ENCODE data around the gene KRTCAP2.
"Not testable (repeated sequence)": the region's sequence is repeated elsewhere in the genome, so short reads cannot be mapped to it uniquely, and the experiment has no call there.

Gene KRTCAP2

DNA sequence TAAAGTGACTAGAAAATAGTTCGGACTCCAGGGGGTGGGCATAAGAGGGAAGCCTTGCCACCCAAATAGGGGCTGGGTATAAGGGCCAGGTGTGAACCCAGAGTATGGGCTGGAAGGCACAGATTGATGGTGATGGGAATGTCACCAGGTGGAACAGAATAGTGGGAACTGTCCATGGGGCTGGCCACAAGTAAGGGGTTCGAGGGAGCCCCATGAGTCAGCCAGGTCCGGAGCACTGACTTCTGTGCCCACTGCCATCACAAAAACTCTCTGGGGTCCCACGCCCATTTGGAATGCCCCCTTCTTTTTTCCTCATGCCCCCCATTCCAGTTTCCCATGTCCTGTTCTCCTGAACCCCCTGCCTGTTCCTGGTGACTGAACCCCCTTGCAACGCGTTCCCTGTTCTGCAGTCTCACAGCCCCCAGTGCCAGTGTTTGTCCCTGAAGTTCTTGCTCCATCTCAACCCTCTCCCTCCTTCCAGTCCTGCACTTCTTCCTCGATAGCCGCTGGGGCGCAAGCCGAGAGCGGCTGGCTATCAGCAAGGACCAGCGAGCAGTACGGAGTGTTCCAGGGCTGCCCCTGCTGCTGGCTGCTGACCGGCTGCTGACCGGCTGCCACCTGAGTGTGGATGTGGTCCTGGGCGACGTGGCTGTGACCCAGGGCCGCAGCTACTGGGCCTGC lies 8.4 kb upstream of the KRTCAP2 start:
- no peak for DNase-seq

DNA sequence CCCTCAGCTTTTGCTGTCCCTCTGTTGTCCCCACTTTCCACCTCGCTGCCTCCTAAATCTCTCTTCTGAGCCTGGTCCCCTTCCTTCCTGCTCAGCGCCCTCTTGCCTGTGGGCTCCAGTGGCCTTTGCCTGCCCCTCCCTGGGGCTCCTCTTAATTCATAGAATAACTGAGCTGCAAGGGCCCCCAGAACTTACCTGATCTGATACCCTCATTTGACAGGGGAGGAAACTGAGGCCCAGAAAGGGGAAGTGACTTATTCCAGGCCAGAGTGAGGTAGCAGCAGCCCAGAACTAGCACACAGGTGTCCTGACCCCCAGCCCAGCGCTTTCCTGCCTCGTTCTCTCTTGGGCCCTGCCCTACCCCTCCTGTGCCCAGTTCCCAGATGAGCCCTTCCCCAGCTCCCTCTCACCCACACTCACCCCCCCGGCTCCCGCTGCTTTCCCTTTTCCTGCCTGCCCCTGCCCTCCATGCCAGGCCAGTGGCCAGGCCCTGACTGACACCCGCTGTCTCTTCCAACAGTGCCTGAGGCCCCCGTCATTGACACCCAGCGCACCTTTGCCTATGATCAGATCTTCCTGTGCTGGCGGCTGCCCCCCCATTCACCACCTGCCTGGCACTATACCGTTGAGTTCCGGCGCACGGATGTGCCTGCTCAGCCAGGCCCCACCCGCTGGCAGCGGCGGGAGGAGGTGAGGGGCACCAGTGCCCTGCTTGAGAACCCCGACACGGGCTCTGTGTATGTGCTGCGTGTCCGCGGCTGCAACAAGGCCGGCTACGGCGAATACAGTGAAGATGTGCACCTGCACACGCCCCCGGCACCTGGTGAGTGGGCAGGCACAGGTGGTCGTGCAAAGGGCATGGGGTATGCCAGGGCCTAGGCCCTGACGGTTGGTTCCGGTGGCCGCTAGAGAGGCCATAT lies 6.3 kb upstream of the KRTCAP2 start:
- no peak for DNase-seq

DNA sequence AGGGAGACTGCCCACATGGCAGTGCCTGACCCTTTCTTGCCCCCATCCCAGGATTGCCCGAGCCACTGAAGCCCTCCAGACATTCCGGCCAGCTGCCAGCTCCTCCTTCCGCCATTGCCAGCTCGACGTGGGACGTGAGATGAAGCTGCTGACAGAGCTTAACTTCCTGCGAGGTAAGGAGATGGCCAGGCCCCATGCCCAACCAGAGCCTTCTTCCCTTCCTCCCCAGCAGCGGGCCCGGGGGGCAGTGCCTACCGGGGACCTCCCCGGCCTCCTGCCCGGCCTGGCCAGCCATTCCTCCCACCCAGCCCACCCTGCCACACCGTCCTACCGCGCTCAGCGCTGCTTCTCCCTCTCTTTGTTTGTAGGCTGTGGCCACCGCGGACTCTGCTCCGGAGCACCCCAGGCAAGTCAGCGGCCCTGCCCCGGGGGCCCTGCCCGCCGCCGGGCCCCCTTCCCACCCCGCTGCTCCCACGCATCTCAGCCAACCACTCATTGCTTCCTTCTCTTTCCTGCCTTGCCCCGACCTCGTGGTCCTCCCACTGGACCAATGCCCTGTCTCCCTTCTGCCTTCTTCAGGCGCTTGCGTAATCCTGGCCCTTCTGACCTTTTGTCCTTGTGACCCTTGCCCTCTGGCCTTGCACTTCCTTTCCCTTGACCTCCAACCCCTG lies 5.5 kb upstream of the KRTCAP2 start:
- no peak for DNase-seq

DNA sequence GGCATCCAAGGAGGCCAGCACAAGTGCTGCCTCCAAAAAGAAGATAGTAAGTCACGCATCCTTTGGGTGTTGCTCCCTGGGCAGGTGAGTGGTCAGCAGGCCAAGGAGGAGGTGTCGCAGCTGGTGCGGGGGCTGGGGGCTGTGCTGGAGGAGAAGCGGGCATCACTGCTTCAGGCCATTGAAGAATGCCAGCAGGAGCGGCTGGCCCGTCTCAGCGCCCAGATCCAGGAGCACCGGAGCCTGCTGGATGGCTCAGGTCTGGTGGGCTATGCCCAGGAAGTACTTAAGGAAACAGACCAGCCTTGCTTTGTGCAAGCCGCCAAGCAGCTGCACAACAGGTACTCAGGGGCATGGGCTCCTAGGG lies 4.8 kb upstream of the KRTCAP2 start:
- no peak for DNase-seq

DNA sequence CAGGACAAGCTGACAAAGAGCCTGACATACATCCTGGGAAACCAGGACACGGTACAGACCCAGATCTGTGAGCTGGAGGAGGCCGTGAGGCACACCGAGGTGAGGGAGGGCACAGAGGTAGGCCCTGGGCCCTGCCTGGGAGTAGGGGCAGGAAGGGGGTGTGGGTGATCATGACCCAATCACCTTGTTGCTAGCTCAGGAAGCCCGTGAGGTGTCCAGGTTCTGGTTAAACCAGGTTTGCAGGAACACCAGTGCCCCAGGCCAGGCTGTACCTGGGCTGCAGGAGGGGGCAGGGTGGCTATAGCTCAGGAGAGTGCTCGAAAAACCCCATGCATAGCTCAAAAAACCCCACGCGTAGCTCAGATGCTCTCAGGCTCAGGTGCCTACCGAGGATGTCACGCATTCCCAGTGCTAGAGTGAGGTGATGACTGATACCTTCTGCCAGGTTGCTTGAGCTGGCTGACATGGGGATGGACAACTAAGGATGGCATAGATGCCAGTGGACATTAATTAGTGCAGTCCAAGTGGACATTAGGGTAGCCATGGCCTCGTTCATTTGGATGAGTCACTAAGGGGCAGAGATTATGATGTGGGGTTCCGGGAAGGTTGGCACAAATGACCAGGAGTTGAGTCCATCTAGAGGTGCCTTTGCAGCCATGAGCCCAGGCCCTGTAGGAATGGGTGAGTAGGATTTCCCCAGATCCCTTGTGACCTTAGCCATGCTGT lies 4.3 kb upstream of the KRTCAP2 start:
- DNase-seq, result no peak

DNA sequence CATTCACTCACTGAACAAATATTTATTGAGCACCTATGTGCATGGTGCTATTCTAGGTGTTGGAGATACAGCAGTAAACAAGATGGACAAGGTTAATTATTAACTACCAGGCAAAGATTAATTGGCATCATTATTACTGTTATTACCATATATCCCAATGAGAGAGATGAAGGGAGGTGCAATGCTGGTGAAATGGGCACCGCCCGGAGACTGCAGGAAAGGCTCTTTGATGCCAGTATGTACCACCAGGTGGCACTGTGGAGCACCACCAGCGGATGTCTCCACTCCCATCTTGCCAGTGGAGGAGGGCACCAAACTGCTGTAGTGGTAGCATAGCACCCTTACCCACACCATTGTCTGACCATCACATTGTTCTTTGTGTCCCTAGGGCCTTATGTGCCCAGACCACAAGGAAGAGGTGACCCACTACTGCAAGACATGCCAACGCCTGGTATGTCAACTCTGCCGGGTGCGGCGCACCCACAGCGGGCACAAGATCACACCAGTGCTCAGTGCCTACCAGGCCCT lies 3.5 kb upstream of the KRTCAP2 start:
- DNase-seq, result peak; percentile 82

DNA sequence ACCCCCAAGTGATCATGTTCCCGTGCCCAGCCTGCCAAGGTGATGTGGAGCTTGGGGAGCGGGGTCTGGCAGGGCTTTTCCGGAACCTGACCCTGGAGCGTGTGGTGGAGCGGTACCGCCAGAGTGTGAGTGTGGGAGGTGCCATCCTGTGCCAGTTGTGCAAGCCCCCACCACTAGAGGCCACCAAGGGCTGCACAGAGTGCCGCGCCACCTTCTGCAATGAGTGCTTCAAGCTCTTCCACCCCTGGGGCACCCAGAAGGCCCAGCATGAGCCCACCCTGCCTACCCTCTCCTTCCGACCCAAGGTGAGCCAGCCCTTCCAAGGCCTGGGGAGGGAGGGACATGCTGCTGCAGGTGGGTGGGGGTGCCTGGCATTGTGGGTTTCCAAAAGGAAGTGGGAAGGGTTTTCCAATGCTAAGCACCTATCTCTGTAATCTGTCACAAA lies 2.8 kb upstream of the KRTCAP2 start:
- peak; percentile 57 for DNase-seq

DNA sequence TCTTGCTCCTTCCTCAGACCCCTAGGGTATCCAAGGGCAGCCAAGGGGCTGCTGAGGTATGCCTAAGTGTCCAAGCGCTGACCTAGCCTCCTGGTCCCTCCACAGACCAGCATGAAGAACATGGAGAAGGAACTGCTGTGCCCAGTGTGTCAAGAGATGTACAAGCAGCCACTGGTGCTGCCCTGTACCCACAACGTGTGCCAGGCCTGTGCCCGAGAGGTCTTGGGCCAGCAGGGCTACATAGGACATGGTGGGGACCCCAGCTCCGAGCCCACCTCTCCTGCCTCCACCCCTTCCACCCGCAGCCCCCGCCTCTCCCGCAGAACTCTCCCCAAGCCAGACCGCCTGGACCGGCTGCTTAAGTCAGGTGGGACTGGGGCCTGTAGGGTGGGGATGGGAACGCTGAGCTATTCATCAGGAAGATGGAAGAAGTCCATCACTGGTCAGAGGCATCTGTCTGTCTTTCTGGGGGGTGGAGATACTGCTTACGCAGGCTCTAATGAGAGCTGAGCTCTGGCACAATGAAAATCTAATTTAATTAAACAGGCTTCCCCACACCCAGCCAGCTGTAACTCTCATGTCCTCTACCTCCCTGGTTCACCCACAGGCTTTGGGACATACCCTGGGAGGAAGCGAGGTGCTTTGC lies 2.3 kb upstream of the KRTCAP2 start:
- no peak for DNase-seq

DNA sequence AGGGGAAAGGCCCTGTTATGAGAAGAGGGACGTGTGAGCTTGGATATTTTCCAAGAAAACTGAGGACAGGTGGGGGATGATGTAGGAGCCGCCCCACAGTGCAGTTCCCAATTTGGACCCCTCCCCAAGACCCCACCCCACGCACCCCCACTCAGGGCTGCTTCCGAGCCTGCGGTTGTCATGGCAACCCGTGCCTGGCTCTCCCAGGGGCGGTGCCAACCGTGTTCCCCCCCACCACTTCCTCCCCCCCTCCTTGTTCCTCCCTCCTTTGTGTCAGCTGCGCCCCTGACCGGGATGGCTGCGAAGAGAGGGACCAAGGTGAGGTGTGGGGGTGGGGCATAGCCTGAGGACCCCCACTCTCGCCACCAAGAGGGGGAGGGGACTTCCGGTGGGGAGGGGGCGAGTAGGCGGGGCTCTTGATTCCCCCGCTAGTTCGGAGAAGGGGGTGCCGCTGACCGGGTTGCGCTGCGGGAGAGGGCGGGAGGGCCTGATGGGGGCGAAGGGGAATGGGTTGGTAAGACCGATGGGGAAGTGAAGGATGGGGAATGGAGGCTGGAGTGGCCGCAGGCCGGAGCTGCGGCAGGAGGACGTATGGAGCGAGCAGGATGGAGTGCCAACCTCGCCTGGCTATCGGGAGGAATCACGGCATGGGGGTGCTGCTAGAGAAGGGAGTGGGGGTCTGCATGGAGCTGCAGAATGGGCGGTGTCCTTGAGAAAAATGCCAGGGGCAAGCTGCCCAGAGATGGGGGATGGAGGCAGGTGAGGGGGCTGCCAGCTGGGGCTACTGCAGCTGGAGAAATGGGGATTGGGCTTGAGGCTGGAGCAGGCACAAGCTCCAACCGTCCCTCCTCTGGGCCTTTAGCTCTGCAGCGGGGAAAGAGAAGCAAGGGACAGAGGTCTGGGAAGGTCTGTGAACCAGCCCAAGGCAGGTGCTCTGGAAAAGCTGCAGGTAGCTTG lies 1.5 kb upstream of the KRTCAP2 start:
- DNase-seq, result peak; percentile 55

DNA sequence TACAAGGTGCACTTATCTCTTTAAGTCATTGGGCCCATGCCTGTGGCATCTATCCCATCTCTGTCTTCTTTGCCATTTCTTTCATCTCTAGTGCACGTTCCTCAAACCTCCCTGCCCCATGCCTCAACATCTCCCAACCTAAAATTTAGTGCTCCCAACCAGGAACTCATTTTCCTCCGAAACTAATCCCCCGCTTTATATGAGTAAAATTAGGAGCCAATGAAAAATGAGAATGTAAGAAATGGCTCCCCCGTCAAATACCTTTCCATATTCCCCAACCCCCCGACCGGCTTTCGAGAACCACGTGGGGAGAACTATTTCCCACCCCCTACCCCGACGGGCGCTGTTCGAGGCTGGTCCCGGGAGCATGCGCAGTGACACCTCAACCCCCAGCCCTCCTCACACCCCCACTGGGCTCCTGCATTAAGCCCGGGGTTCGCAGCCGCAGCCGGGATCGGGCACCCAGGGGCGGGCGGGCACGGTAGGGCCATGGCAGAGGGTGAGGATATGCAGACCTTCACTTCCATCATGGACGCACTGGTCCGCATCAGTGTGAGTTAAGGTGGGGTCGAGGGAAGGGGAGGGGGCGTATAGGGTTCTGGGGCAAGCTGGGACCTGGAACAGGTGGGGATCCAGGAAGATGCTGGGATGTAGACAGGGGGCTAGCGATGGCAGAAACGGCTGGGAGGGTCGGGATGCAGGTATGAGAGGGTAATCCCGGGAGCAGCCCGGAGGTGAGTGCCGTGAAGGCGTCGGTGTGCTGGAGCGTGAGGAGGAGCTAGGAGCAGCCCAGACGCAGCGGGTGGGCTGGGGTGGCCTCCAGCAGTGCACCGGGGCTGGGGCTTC lies 597 bp upstream of the KRTCAP2 start, which contains the start of gene TRIM46:
Gene TRIM46, plus strand, starts transcription at position 372 of the 846 bp plus-strand sequence. Its CDS starts 118 bp downstream, at position 490.
- peak; percentile 67 for DNase-seq

DNA sequence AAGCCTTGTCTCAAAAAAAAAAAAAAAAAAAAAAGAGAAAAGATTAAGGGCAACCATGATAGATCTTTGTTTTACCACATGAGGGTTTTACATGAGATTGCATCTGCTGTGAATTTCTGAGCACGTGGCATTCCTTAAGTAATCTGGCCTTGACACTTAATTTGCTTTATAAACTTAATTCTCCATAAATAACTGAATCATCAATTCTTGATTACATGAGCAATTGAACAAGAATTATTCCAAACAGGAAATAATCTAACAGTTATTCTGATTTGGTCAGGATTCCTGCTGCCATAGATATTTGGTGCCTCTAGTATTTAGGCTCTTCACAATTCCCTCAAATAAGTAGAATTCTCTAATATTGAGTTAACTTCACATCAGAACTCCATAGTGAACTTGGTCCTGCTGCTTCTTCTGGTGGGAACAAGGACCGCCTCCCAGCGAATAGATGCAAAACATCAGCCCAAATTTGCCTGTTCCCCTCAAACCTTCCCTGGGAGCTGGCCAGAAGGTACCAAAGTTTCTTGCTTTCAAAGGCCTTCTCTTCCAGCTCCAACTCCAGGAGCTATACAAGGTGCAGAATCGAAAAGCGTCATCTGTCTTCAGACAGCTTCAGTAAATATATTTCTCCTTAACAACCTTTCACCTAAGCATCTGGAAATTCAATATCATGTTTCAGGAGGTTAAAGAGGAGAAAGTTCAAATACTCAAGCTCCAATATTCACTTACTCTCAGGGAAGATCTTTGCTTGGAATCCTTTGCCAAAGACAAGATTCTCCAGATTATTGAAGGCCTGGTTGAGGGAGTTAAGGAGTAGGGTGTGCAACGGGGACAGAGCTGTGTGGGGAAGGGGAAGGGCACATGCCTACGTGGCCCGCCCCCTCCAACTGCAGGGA lies 1.0 kb downstream of the KRTCAP2 start:
- no peak for DNase-seq

DNA sequence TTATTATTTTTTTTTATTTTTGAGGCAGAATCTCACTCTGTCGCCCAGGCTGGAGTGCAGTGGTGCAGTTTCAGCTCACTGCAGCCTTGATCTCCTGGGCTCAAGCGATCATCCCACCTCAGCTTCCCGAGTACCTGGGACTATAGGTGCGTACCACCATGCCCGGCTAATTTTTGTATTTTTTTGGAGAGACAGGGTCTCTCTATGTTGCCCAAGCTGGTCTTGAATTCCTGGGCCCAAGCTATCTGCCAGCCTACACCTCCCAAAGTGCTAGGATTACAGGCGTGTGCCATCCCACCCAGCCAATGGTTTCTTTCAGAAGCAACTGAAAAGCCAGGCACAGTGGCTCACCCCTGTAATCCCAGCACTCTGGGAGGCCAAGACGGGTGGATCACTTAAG lies 2.3 kb downstream of the KRTCAP2 start:
- no peak for DNase-seq

DNA sequence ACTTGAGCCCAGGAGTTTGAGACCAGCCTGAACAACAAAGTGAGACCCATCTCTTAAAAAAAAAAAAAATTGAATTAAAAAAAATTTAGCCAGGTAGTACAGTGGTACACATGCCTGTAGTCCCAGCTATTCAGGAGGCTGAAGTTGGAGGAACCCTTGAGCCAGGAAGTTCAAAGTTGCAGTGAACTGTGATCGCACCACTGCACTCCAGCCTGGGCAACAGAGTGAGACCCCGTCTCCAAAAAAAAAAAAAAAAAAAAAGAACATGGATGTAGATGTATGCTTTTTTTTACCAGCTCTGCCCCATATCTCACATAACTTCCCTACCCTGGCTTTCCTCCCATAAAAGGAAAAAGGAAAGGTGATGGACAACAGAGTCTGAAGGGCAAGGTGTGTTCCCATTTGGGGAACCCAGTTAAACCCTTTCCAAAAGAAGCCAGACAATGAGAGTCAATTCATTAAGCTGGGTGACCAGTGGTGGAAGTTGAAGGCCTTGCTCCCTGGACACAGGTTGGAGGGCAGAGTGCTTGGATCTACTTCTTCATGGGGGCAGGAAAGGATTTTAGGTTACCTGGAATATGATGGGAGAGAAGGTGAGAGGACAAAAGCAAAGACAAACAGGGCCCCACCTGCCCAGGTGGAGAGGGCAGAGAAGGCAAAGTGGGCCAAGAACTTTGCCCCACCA lies 2.9 kb downstream of the KRTCAP2 start:
- DNase-seq, result no peak

DNA sequence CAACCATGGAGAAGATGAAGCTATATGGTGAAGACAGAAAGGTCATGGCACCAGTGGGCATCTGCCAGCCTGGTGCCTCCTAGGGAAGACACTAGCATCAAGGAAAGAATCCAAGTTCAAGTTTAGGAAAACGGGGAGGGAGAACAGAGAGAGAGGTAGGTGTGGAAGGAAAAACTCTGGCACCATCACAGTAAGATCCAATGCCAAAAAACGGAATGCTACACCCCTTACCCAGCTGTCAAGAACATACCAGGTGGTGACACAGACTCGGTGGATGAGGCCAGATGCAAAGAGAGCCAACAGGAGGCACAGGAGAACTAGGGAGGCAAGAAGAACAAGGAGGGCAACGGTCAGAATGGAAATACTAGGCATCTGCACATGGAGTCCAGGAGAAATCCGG lies 3.6 kb downstream of the KRTCAP2 start:
- no peak for DNase-seq

DNA sequence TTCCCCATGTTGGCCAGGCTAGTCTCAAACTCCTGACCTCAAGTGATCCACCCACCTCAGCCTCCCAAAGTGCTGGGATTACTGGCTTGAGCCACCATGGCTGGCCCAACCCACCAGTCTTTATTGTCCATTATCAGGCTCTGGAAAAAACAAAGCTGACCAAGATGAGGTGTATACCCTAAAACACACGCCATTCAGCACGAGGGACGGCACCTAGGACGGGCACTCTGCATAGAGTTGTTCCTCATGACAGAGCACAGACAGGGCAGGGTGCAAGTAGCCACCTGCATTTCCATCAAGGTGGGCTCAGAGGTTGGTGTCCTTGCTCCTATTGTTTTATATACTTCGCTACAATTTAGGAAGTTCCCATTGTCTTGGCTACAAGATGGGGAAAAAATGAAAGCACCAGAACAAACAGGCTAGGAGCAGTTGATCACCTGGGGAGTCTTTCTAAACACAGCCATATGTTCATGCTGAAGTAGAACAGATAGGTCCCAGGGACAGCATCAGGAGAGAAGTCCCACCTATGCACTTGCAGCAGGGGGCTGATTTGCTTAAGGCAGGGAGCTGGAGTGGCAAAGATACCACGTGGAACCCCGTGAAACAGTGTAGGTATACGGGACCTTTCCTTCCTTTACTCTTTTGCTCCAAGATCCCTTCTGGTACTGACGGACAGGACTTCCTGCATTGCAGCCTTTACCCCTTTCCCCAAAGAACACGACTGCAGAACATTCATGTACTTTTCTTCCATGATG lies 4.5 kb downstream of the KRTCAP2 start:
- DNase-seq, result no peak

DNA sequence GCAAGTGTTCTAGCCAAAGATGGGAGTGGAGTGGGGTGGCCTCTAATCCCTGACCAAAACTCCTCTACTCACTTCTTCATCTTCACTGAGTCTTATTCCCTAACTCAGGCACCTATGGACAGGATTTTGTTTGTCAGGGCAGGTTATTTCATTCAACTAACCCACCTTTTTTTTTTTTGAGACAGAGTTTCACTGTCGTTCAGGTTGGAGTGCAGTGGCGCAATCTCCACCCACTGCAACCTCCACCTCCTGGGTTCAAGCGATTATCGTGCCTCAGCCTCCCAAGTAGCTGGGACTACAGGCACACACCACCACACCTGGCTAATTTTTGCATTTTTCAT lies 5.0 kb downstream of the KRTCAP2 start:
- DNase-seq, result not testable (repeated sequence)
